Measurements from ENCODE around the gene DNAH8. TPM values are rescaled to one million over a fixed set of nuclear protein-coding genes. Genes with fewer than 3 reads are reported as not detected.

DNAH8 gene
- total and polyA plus RNA-seq, 11 donors: 0.02 to 0.50 (median 0.02) TPM; not detected in 8

- Histone ChIP-seq H3K27ac (no peak overlapping the region), H3K36me3 (no peaks in the 10 kb centered on the region), H3K4me3 (no peak overlapping the region), H3K4me1 (no peaks in the 10 kb centered on the region), H3K27me3 (peaks cover 0 to 4% (median 0%) of the 10 kb centered on the region in 9 donors), H3K9me3 (no peaks in the 10 kb centered on the region)
- DNase-seq (no peak), ATAC-seq (no peak)
- 80 to 86% (median 83%) methylated on average over 10 to 11 of the region's 11 CpGs for WGBS, 4 donors
- intact Hi-C loops (cut with DNase I): no loop called here
- TF ChIP-seq CTCF (IDR thresholded peaks at IDR 0.05) (no peak), POLR2A (IDR thresholded peaks at IDR 0.05) (no peak)
Measured at GRCh38 chr6:39077882-39078594, 362.9 kb downstream of the DNAH8 start.

DNA sequence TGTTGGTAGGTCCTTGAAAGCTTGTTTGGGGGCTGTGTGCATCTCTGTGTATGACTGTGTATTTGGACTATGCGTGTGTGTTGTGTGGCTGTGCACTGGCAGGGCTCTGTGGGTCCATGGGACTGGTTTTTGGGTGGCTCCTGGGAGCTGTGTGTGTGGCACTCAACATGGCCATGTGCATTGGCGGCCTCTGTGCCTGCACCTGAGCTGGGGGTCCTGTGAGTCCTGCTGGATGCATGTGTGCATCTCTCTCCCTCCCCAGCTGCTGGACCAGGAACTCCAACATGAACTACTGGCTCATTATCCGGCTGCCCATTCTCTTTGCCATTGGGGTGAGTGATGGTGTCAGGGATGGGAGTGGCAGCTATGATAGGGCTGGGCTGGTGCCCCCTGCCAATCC lies 363.6 kb downstream of the DNAH8 start:
- Histone ChIP-seq H3K4me3 (no peak overlapping the region), H3K4me1 (no peaks in the 10 kb centered on the region), H3K9me3 (no peaks in the 10 kb centered on the region), H3K27ac (no peak overlapping the region), H3K27me3 (peaks cover 0 to 10% (median 0%) of the 10 kb centered on the region in 9 donors), H3K36me3 (no peaks in the 10 kb centered on the region)
- intact Hi-C loops (cut with DNase I): no loop called here
- 77 to 90% (median 88%) methylated on average over 3 of the region's 3 CpGs for WGBS, 4 donors
- ATAC-seq: no peak
- no peak for DNase-seq
- TF ChIP-seq POLR2A (IDR thresholded peaks at IDR 0.05) (no peak), CTCF (IDR thresholded peaks at IDR 0.05) (no peak)

GRCh38 chr6:39079197-39080125 lies 364.4 kb downstream of the DNAH8 start:
- DNase-seq (no peak), ATAC-seq (no peak)
- H3K9me3 ChIP-seq: no peaks in the 10 kb centered on the region
- no peak overlapping the region for H3K4me3 ChIP-seq
- no peaks in the 10 kb centered on the region for H3K4me1 ChIP-seq
- no peak overlapping the region for H3K27ac ChIP-seq
- H3K27me3 ChIP-seq: peaks cover 0 to 11% (median 0%) of the 10 kb centered on the region in 9 donors
- H3K36me3 ChIP-seq: no peaks in the 10 kb centered on the region
- intact Hi-C loops (cut with DNase I): loop anchor here in 2 of 10 donors (10.0 kb wide), 2 partner anchors 105 to 225 kb away; no protein-coding TSS in a partner anchor
- TF ChIP-seq CTCF (IDR thresholded peaks at IDR 0.05) (no peak), POLR2A (IDR thresholded peaks at IDR 0.05) (no peak)
- 85 to 86% (median 86%) methylated on average over 7 to 8 of the region's 8 CpGs for WGBS, 4 donors

Other genes starting within 250 kb of the DNAH8 start
- gene BTBD9, start 75.4 kb upstream of the DNAH8 start, total RNA-seq: 10 to 100 TPM; 13.4 to 23.3 (median 20.0) TPM
- gene BTBD9, start 75.4 kb upstream of the DNAH8 start, polyA plus RNA-seq: 10 to 100 TPM in 1 of 2 donors, 1 to 10 TPM in 1; 6.3 to 13.4 TPM
- 100 to 1,000 TPM in 2 of 9 donors, 10 to 100 TPM in 7; 77.8 to 123 (median 86.9) TPM for gene GLO1, start 12.2 kb upstream of the DNAH8 start, total RNA-seq
- 10 to 100 TPM; 73.6 to 75.8 TPM for gene GLO1, start 12.2 kb upstream of the DNAH8 start, polyA plus RNA-seq